Esophagus muscularis mucosa (tissue), 4 donors: Measurements from ENCODE around the gene ITPKB. TPM values are rescaled to one million over a fixed set of nuclear protein-coding genes. Genes with fewer than 3 reads are reported as not detected.
A peak's percentile ranks its signal among the peaks of the same experiment; 100 is the strongest.

Experiments
- DNase-seq: peaks from one replicate; pipeline ENCODE4 v3.0.0-alpha.2; 2017; ENCODE audit errors: extremely low spot score
- H3K27ac ChIP-seq, 4 donors: fragments of 200-600 bp; sonication (generic); replicated peaks in 1 of 4; 1 replicate in 3 of 4; 2 replicates in 1 of 4; pipeline ENCODE4 v1.5.1; 2016 to 2019; ENCODE audit warnings: mild to moderate bottlenecking in 1 of 4
- H3K27me3 ChIP-seq, 4 donors: fragments of 200-600 bp; sonication (generic); one replicate each; pipeline versions ENCODE4 v1.5.1 to v1.6.0; 2016 to 2019
- H3K36me3 ChIP-seq, 4 donors: fragments of 200-600 bp; sonication (generic); one replicate each; pipeline ENCODE4 v1.5.1; 2016 to 2019
- H3K4me1 ChIP-seq, 4 donors: fragments of 200-600 bp; sonication (generic); one replicate each; pipeline ENCODE4 v1.5.1; 2016 to 2019
- H3K4me3 ChIP-seq, 4 donors: fragments of 200-600 bp; sonication (generic); 1 replicate in 2 of 4; 2 replicates in 2 of 4; pipeline ENCODE4 v1.5.1; 2016 to 2019; ENCODE audit warnings: mild to moderate bottlenecking in 4 of 4, moderate library complexity in 1 of 4
- H3K9me3 ChIP-seq, 4 donors: fragments of 200-600 bp; sonication (generic); 1 replicate in 3 of 4; 2 replicates in 1 of 4; pipeline ENCODE4 v1.5.1; 2016 to 2019
- CTCF ChIP-seq, 3 experiments: fragments of 200-600 bp in 2 of 3; fragments of 450-650 bp in 1 of 3; sonication (generic) in 2 of 3; IDR thresholded peaks; one replicate each; pipeline ENCODE4 v1.5.1; 2017 to 2019; ENCODE audit warnings: antibody characterized with exemption in 3 of 3, mild to moderate bottlenecking in 2 of 3, moderate library complexity in 1 of 3
- EP300 ChIP-seq: sonication (generic); formaldehyde crosslinking; IDR thresholded peaks from one replicate; pipeline ENCODE4 v1.6.1; 2017; ENCODE audit warnings: antibody characterized with exemption
- POLR2A ChIP-seq: fragments of 450-650 bp; IDR thresholded peaks from one replicate; pipeline ENCODE4 v1.6.1; 2017; ENCODE audit warnings: antibody characterized with exemption, moderate library complexity, mild to moderate bottlenecking, low read depth
- POLR2AphosphoS5 ChIP-seq, 2 donors: sonication (generic); formaldehyde crosslinking; IDR thresholded peaks; one replicate each; pipeline ENCODE4 v1.6.1; 2017; ENCODE audit warnings: antibody characterized with exemption in 2 of 2
- WGBS: methylation state at CpG from one replicate; pipeline ENCODE4 v1.1.5; 2018; 5-methylcytosine and 5-hydroxymethylcytosine counted together
- intact Hi-C: fragments of 100-400 bp; cut with DNase I; formaldehyde crosslinking; loops from one replicate; pipeline ENCODE4 v1.15.1; 2023
- total RNA-seq, 4 donors: library from RNA; depleted of rRNA; stranded (reverse); fragments of >200 nt; gene quantifications; one replicate each; pipeline versions ENCODE4 v1.1.0 to v1.2.1, GENCODE V29; 2016

The ITPKB gene
- total RNA-seq, 4 donors from 2014 or later, result 71.1 to 156 (median 116) TPM

- WGBS, result 94% methylated on average over 12 of the region's 17 CpGs
- no peak for DNase-seq
- H3K36me3 ChIP-seq, result no peaks in the 10 kb centered on the region
- H3K9me3 ChIP-seq, result no peaks in the 10 kb centered on the region
- intact Hi-C loops, result no loop called here
- no peak for TF ChIP-seq EP300
- TF ChIP-seq CTCF (IDR thresholded peaks at IDR 0.05), result no peak
- no peaks in the 10 kb centered on the region for H3K27me3 ChIP-seq
- peaks cover 0 to 53% (median 0%) of the 10 kb centered on the region in 4 donors for H3K4me1 ChIP-seq
- no peak overlapping the region for H3K4me3 ChIP-seq
- no peak overlapping the region for H3K27ac ChIP-seq
Measured at GRCh38 chr1:226665505-226666163, 73.4 kb downstream of the ITPKB start.

GRCh38 chr1:226664413-226665101 lies 74.5 kb downstream of the ITPKB start:
- Histone ChIP-seq H3K27ac (no peak overlapping the region), H3K27me3 (no peaks in the 10 kb centered on the region), H3K9me3 (no peaks in the 10 kb centered on the region), H3K4me1 (peaks cover 0 to 50% (median 0%) of the 10 kb centered on the region in 4 donors), H3K36me3 (no peaks in the 10 kb centered on the region), H3K4me3 (peak overlapping the region; percentile 6 to 26 (median 17))
- no peak for DNase-seq
- TF ChIP-seq POLR2A, result no peak
- peak in 1 of 2 donors; percentile 69 for TF ChIP-seq POLR2AphosphoS5 (IDR thresholded peaks at IDR 0.05)
- 10% methylated on average over 11 of the region's 15 CpGs for WGBS
- intact Hi-C loops, result loop anchor here (5.0 kb wide), 1 partner anchor 38 kb away; no protein-coding TSS in a partner anchor

GRCh38 chr1:226663327-226663704 lies 75.8 kb downstream of the ITPKB start:
- Histone ChIP-seq H3K27ac (no peak overlapping the region), H3K4me1 (peaks cover 0 to 37% (median 0%) of the 10 kb centered on the region in 4 donors)
- WGBS, result 62% methylated on average over 7 of the region's 7 CpGs

GRCh38 chr1:226662642-226663326 lies 76.3 kb downstream of the ITPKB start:
- intact Hi-C loops, result loop anchor here (5.0 kb wide), 1 partner anchor 40 kb away; no protein-coding TSS in a partner anchor
- 3% methylated on average over 9 of the region's 13 CpGs for WGBS

More at GRCh38 chr1:226663327-226663704, 75.8 kb downstream of the ITPKB start:
- peak overlapping the region in 3 of 4 donors; percentile 1 to 21 (median 2) for H3K4me3 ChIP-seq
- DNase-seq, result no peak
- H3K36me3 ChIP-seq, result no peaks in the 10 kb centered on the region
- TF ChIP-seq EP300 (no peak), POLR2AphosphoS5 (IDR thresholded peaks at IDR 0.05) (no peak), CTCF (IDR thresholded peaks at IDR 0.05) (no peak), POLR2A (no peak)
- intact Hi-C loops, result loop anchor here (5.0 kb wide), 1 partner anchor 39 kb away; no protein-coding TSS in a partner anchor
- H3K27me3 ChIP-seq, result no peaks in the 10 kb centered on the region
- H3K9me3 ChIP-seq, result no peaks in the 10 kb centered on the region

More at GRCh38 chr1:226662642-226663326, 76.3 kb downstream of the ITPKB start:
- H3K4me3 ChIP-seq, result peak overlapping the region in 3 of 4 donors; percentile 1 to 21 (median 2)
- TF ChIP-seq CTCF (IDR thresholded peaks at IDR 0.05) (no peak), POLR2A (peak; percentile 23), EP300 (peak; percentile 61), POLR2AphosphoS5 (IDR thresholded peaks at IDR 0.05) (peak in 1 of 2 donors; percentile 92)
- DNase-seq, result peak; percentile 98
- H3K27me3 ChIP-seq, result no peaks in the 10 kb centered on the region
- H3K4me1 ChIP-seq, result peaks cover 0 to 32% (median 0%) of the 10 kb centered on the region in 4 donors
- no peaks in the 10 kb centered on the region for H3K9me3 ChIP-seq
- H3K27ac ChIP-seq, result no peak overlapping the region
- no peaks in the 10 kb centered on the region for H3K36me3 ChIP-seq
